Mononuclear cell (primary cell): ENCODE data around the gene ROBO2. TPM values are rescaled to one million over a fixed set of nuclear protein-coding genes. Genes with fewer than 3 reads are reported as not detected.

Source experiments
- H3K27me3 ChIP-seq: 2 replicates; pipeline ENCODE4 v1.6.0; 2011; ENCODE audit warnings: low read length, control low read depth; ENCODE audit not compliant: insufficient read depth
- H3K4me1 ChIP-seq: 2 replicates; pipeline ENCODE4 v1.5.1; 2011; ENCODE audit warnings: mild to moderate bottlenecking, low read length, control low read depth; ENCODE audit not compliant: insufficient read depth
- H3K4me3 ChIP-seq: 2 replicates; pipeline ENCODE4 v1.5.1; 2011; ENCODE audit warnings: mild to moderate bottlenecking, low read length, moderate library complexity
- H3K9me3 ChIP-seq: 2 replicates; pipeline ENCODE4 v1.5.1; 2011; ENCODE audit warnings: low read depth, mild to moderate bottlenecking, control low read depth, low read length
- total RNA-seq: library from RNA; depleted of rRNA; stranded (reverse); fragments of >200 nt; gene quantifications from one replicate; pipeline ENCODE4 v1.2.3, GENCODE V29; 2012

The ROBO2 gene
- total RNA-seq, 1 donor = under 0.01 TPM

GRCh38 chr3:77467702-77468625 lies 428.1 kb downstream of the ROBO2 start:
- Histone ChIP-seq H3K27me3 (no peaks in the 10 kb centered on the region), H3K9me3 (peaks cover 7% of the 10 kb centered on the region), H3K4me1 (no peaks in the 10 kb centered on the region), H3K4me3 (no peak overlapping the region)

GRCh38 chr3:77468626-77469020 lies 428.7 kb downstream of the ROBO2 start:
- Histone ChIP-seq H3K4me3 (no peak overlapping the region), H3K27me3 (no peaks in the 10 kb centered on the region), H3K9me3 (peaks cover 7% of the 10 kb centered on the region), H3K4me1 (no peaks in the 10 kb centered on the region)

GRCh38 chr3:77475507-77475906 lies 435.6 kb downstream of the ROBO2 start:
- Histone ChIP-seq H3K4me3 (no peak overlapping the region), H3K4me1 (no peaks in the 10 kb centered on the region), H3K27me3 (no peaks in the 10 kb centered on the region), H3K9me3 (no peaks in the 10 kb centered on the region)

GRCh38 chr3:77479021-77479420 lies 439.1 kb downstream of the ROBO2 start:
- no peak overlapping the region for H3K4me3 ChIP-seq
- H3K4me1 ChIP-seq = no peaks in the 10 kb centered on the region
- H3K9me3 ChIP-seq = no peaks in the 10 kb centered on the region
- H3K27me3 ChIP-seq = no peaks in the 10 kb centered on the region

- Histone ChIP-seq H3K4me3 (no peak overlapping the region), H3K27me3 (no peaks in the 10 kb centered on the region), H3K4me1 (no peaks in the 10 kb centered on the region), H3K9me3 (peaks cover 5% of the 10 kb centered on the region)
Observed at GRCh38 chr3:77489216-77489615, 449.3 kb downstream of the ROBO2 start.

GRCh38 chr3:77491961-77492360 lies 452.1 kb downstream of the ROBO2 start:
- Histone ChIP-seq H3K4me3 (no peak overlapping the region), H3K9me3 (peaks cover 5% of the 10 kb centered on the region), H3K27me3 (no peaks in the 10 kb centered on the region), H3K4me1 (no peaks in the 10 kb centered on the region)

GRCh38 chr3:77500721-77501120 lies 460.8 kb downstream of the ROBO2 start:
- Histone ChIP-seq H3K4me3 (no peak overlapping the region), H3K27me3 (no peaks in the 10 kb centered on the region), H3K4me1 (no peaks in the 10 kb centered on the region), H3K9me3 (no peaks in the 10 kb centered on the region)

GRCh38 chr3:77506384-77506783 lies 466.5 kb downstream of the ROBO2 start:
- Histone ChIP-seq H3K4me3 (no peak overlapping the region), H3K4me1 (no peaks in the 10 kb centered on the region), H3K9me3 (peaks cover 4% of the 10 kb centered on the region), H3K27me3 (no peaks in the 10 kb centered on the region)

- Histone ChIP-seq H3K4me1 (no peaks in the 10 kb centered on the region), H3K27me3 (no peaks in the 10 kb centered on the region), H3K9me3 (no peaks in the 10 kb centered on the region), H3K4me3 (no peak overlapping the region)
Observed at GRCh38 chr3:77513542-77513941, 473.6 kb downstream of the ROBO2 start.

- no peaks in the 10 kb centered on the region for H3K27me3 ChIP-seq
- H3K4me1 ChIP-seq = no peaks in the 10 kb centered on the region
- H3K4me3 ChIP-seq = no peak overlapping the region
- H3K9me3 ChIP-seq = no peaks in the 10 kb centered on the region
Observed at GRCh38 chr3:77514766-77515165, 474.9 kb downstream of the ROBO2 start.

- Histone ChIP-seq H3K4me1 (no peaks in the 10 kb centered on the region), H3K9me3 (no peaks in the 10 kb centered on the region), H3K4me3 (no peak overlapping the region)
Observed at GRCh38 chr3:77524463-77524862, 484.6 kb downstream of the ROBO2 start.

GRCh38 chr3:77524946-77525682 lies 485.2 kb downstream of the ROBO2 start:
- no peaks in the 10 kb centered on the region for H3K9me3 ChIP-seq
- no peaks in the 10 kb centered on the region for H3K4me1 ChIP-seq
- H3K27me3 ChIP-seq = no peaks in the 10 kb centered on the region
- no peak overlapping the region for H3K4me3 ChIP-seq

More at GRCh38 chr3:77524463-77524862, 484.6 kb downstream of the ROBO2 start:
- no peaks in the 10 kb centered on the region for H3K27me3 ChIP-seq

- Histone ChIP-seq H3K9me3 (no peaks in the 10 kb centered on the region), H3K4me3 (no peak overlapping the region), H3K4me1 (no peaks in the 10 kb centered on the region), H3K27me3 (no peaks in the 10 kb centered on the region)
Observed at GRCh38 chr3:77526573-77527113, 486.7 kb downstream of the ROBO2 start.

GRCh38 chr3:77529522-77529921 lies 489.6 kb downstream of the ROBO2 start:
- Histone ChIP-seq H3K9me3 (no peaks in the 10 kb centered on the region), H3K4me3 (no peak overlapping the region), H3K27me3 (no peaks in the 10 kb centered on the region)

GRCh38 chr3:77530870-77531269 lies 491.0 kb downstream of the ROBO2 start:
- H3K4me1 ChIP-seq = no peaks in the 10 kb centered on the region
- peaks cover 4% of the 10 kb centered on the region for H3K9me3 ChIP-seq
- no peaks in the 10 kb centered on the region for H3K27me3 ChIP-seq
- H3K4me3 ChIP-seq = no peak overlapping the region

More at GRCh38 chr3:77529522-77529921, 489.6 kb downstream of the ROBO2 start:
- no peaks in the 10 kb centered on the region for H3K4me1 ChIP-seq
